Activated T-helper 1 cell treated with anti-CD3 and anti-CD28 coated beads, Interleukin-12 subunit alpha, Interleukin-12 subunit beta, Interleukin-2, Interleukin-4 antibody, amounts not matched to agents 30 ng/mL and 10 ng/mL and 1 ng/mL, durations not matched to agents 14 hours and 24 hours and 36 hours (primary cell): Measurements from ENCODE around the gene RFX3. TPM values are rescaled to one million over a fixed set of nuclear protein-coding genes. Genes with fewer than 3 reads are reported as not detected.
A peak's percentile ranks its signal among the peaks of the same experiment; 100 is the strongest.

Source experiments
- DNase-seq: peaks from one replicate; pipeline ENCODE4 v3.0.0; 2021; ENCODE audit warnings: low spot score
- H3K27ac Mint-ChIP-seq: one replicate; pipeline ENCODE4 v1.8.0; 2021; ENCODE audit warnings: mild to moderate bottlenecking, mixed read lengths
- H3K27me3 Mint-ChIP-seq: one replicate; pipeline ENCODE4 v1.8.0; 2022; ENCODE audit warnings: mild to moderate bottlenecking, moderate library complexity, mixed read lengths; ENCODE audit not compliant: insufficient read depth
- H3K36me3 Mint-ChIP-seq: one replicate; pipeline ENCODE4 v1.8.0; 2021; ENCODE audit warnings: low read depth, mixed read lengths
- H3K4me1 Mint-ChIP-seq: one replicate; pipeline ENCODE4 v1.8.0; 2021; ENCODE audit warnings: low read depth, mixed read lengths
- H3K4me3 Mint-ChIP-seq: one replicate; pipeline ENCODE4 v1.8.0; 2021; ENCODE audit warnings: mild to moderate bottlenecking, moderate library complexity, mixed read lengths
- H3K9me3 Mint-ChIP-seq: one replicate; pipeline ENCODE4 v1.8.0; 2021; ENCODE audit warnings: mixed read lengths
- intact Hi-C: fragments of 100-400 bp; cut with micrococcal nuclease; formaldehyde crosslinking; loops from one replicate; pipeline ENCODE4 v1.15.1; 2024
- total RNA-seq: library from RNA; stranded (reverse); gene quantifications from 2 replicates; pipeline ENCODE4 v1.2.3, GENCODE V29; 2022

The RFX3 gene
- total RNA-seq, 1 donor from 2014 or later, result 11.3 TPM

DNA sequence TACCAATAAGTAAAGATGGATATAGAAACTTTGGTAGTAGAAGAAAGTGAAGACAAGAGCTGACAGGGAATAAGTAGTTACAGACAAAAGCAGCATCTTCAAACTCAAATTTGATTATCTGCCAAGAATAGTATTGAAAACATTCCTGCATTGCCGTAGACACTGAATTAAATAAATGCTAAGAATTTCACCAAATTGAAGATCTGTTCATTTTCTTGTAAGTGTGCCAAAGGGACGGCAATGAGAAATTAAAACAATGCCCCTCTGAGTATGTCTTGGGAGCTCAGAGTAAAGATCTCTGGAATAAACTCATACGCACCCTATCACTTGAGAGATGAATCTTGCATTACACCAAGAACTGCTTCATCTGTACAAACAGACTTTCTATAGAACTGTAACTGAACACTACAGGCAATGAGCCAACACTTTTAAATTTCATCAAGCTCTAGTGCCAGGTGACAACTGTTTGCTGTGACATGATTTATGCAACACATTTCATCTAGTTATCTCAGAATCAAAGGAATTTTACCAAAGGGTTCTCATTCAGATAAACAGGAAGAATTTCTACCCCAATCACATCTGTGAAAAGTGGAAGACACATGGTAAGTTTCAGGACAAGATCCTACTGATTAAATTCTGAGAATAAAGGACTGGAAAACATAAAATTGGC, 66.9 kb downstream of the RFX3 start:
- Mint-ChIP-seq H3K27me3 (no peaks in the 10 kb centered on the region), H3K4me3 (no peak overlapping the region), H3K27ac (no peak overlapping the region), H3K9me3 (no peaks in the 10 kb centered on the region), H3K36me3 (no peaks in the 10 kb centered on the region), H3K4me1 (no peaks in the 10 kb centered on the region)
- intact Hi-C loops, result no loop called here
- DNase-seq, result no peak

DNA sequence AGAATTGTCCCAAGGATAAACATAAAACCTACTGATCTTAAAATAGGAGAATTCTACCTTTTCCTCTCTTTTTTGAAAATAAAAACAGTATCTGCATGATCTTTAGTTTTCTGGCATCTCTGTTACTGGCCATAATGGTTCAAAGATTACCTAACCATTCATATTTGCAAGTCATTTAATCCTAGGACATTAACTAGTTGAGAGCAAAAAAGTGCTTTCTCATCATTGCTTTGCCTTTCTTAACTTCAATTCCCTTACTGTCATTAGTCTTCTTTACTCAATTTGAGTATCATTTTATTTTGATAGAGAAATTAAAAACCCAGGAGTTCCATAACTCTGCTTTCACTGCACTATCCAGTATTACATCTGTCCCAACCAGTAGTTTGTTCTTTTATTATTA, 68.6 kb downstream of the RFX3 start:
- Mint-ChIP-seq H3K27ac (no peak overlapping the region), H3K4me3 (no peak overlapping the region), H3K27me3 (no peaks in the 10 kb centered on the region), H3K9me3 (no peaks in the 10 kb centered on the region), H3K4me1 (no peaks in the 10 kb centered on the region), H3K36me3 (no peaks in the 10 kb centered on the region)
- intact Hi-C loops, result no loop called here
- DNase-seq, result no peak

DNA sequence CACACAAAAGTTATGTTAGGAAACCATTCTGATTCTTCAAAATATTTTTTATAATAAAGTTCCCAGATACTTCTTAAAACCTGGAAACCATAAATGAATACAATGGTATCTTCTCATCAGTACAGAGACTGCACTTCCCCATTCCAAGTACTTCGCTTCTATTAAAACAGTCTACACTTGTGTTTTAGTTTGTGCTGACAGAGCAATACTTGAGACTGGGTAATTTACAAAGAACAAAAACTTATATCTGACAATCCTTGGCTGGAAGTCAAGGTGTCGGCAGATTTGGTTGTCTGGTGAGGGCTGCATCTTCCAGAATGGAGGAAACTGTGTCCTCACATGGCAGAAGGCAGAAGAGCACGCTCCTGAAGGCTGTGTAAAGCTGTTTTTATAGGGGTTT, 70.1 kb downstream of the RFX3 start:
- DNase-seq, result no peak
- Mint-ChIP-seq H3K36me3 (no peaks in the 10 kb centered on the region), H3K27ac (no peak overlapping the region), H3K27me3 (no peaks in the 10 kb centered on the region), H3K4me3 (no peak overlapping the region), H3K4me1 (no peaks in the 10 kb centered on the region), H3K9me3 (no peaks in the 10 kb centered on the region)
- intact Hi-C loops, result no loop called here

DNA sequence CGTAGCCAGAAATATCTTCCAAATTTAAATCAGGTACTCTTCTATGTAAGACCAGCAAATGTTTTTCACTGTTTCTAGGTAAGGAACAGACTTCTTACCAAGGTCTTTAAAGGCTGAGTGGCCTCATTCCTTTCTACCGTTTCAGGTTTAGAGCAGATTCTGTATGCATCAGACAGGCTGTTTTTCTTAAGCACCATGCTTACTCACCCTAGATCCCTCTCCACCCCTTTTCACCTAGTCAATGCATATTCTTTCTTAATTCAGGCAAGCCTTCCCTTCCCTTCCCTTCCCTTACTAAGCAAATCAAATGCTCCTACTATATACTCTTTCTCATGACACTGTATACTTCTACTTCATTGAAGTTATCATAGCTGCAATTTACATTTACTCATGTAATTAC, 70.7 kb downstream of the RFX3 start:
- Mint-ChIP-seq H3K27me3 (no peaks in the 10 kb centered on the region), H3K9me3 (no peaks in the 10 kb centered on the region), H3K27ac (no peak overlapping the region), H3K4me3 (no peak overlapping the region), H3K36me3 (no peaks in the 10 kb centered on the region), H3K4me1 (no peaks in the 10 kb centered on the region)
- DNase-seq, result no peak
- intact Hi-C loops, result no loop called here

DNA sequence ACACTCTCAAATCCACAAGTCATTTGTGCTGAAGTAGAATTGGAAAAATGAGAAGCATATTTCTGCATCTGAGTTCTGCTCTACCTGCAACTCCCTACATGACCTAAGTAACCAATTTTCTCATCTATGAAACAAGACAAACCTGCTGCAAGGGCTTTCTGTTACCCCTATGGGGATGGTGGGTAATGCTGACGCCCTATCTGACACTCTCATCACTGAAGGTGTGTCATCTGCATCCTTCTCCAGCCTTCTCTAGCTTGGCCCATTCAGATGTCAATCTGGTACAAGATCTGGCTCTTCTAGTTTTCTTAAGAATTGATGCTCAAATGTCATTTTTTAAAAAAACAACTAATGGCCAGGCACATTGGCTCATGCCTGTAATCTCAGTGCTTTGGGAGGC, 73.8 kb downstream of the RFX3 start:
- Mint-ChIP-seq H3K36me3 (no peaks in the 10 kb centered on the region), H3K4me1 (no peaks in the 10 kb centered on the region), H3K9me3 (no peaks in the 10 kb centered on the region), H3K27me3 (no peaks in the 10 kb centered on the region), H3K4me3 (no peak overlapping the region), H3K27ac (no peak overlapping the region)
- intact Hi-C loops, result no loop called here
- no peak for DNase-seq

DNA sequence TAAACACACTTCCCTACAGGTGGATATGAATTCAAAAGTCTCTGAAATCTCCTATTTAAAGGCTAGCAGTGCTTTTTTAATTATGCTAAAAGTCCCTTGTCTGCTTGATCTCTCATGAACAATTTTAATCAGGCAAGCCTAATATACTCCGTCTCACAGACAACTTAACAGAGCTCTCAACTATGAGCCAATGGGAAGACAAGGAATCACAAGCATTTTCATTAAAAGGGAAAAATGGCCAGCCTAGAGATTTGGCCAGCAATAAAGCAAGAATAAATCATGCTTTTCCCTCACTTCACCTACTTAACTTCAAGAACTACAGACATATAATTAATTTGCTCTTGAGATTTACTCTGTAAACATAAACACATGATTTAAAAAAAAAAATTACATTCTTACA, 78.0 kb downstream of the RFX3 start:
- Mint-ChIP-seq H3K4me1 (no peaks in the 10 kb centered on the region), H3K27me3 (no peaks in the 10 kb centered on the region), H3K4me3 (no peak overlapping the region), H3K27ac (no peak overlapping the region), H3K36me3 (no peaks in the 10 kb centered on the region), H3K9me3 (no peaks in the 10 kb centered on the region)
- DNase-seq, result no peak
- intact Hi-C loops, result no loop called here

DNA sequence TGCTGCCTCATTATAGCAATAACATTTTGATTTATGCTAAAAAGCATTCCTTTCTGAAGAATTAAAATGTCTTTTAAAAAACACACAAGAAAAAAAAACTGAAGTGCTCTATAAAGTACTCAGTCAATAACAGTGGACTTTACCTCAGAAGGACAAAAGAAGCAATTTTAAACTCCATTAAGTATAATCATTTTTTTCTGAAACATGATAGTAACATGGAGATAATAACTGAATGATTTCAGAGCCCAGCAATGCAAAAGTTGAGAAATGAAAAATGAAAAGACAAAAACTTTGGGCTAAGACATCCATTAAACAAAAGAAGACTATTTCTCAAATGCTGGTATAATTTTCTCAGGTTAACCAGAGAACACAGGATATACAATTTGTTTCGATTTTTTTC, 78.7 kb downstream of the RFX3 start:
- Mint-ChIP-seq H3K36me3 (no peaks in the 10 kb centered on the region), H3K27me3 (no peaks in the 10 kb centered on the region), H3K9me3 (no peaks in the 10 kb centered on the region), H3K4me1 (no peaks in the 10 kb centered on the region), H3K27ac (no peak overlapping the region), H3K4me3 (no peak overlapping the region)
- no peak for DNase-seq
- intact Hi-C loops, result no loop called here

DNA sequence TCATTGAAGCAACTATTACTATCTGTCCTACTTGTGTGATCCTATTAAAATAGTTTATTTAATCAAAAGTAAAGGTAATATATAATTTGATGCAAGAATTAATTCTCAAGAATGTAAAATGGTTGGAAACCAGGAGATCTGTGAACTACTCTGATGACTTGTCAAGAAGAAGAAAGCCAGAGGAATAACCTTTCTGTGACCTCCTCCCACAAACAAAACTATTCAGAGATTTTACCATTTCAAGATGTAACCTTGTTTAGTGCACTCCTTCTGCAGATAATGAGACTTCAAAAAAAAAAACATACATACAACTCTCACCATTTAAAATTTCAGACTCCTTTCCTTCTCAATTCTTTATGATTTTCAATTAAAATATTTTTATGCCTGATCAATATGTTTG, 79.5 kb downstream of the RFX3 start:
- H3K27me3 Mint-ChIP-seq, result no peaks in the 10 kb centered on the region
- no peaks in the 10 kb centered on the region for H3K9me3 Mint-ChIP-seq
- no peak overlapping the region for H3K4me3 Mint-ChIP-seq
- H3K4me1 Mint-ChIP-seq, result no peaks in the 10 kb centered on the region
- no peak overlapping the region for H3K27ac Mint-ChIP-seq
- intact Hi-C loops, result no loop called here
- no peak for DNase-seq
- no peaks in the 10 kb centered on the region for H3K36me3 Mint-ChIP-seq

DNA sequence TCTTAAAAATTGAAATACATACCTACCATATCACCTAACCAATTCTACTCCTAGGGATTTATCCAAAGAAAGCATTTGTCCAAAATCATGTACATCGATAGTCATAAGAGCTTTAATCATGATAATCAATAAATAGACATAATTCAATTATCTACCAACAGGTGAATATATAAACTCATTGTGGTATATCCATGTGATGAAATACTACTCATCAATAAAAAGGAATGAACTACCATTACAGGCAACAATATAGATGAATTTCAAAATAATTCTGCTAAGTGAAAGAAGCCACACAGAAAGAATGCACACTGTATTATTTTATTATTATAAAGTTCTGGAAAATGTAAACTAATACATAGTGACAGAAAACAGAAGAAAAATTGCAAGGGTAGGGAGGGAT, 81.8 kb downstream of the RFX3 start:
- Mint-ChIP-seq H3K36me3 (no peaks in the 10 kb centered on the region), H3K27me3 (peaks cover 2% of the 10 kb centered on the region), H3K4me1 (no peaks in the 10 kb centered on the region), H3K9me3 (no peaks in the 10 kb centered on the region), H3K27ac (no peak overlapping the region), H3K4me3 (no peak overlapping the region)
- intact Hi-C loops, result no loop called here
- no peak for DNase-seq

DNA sequence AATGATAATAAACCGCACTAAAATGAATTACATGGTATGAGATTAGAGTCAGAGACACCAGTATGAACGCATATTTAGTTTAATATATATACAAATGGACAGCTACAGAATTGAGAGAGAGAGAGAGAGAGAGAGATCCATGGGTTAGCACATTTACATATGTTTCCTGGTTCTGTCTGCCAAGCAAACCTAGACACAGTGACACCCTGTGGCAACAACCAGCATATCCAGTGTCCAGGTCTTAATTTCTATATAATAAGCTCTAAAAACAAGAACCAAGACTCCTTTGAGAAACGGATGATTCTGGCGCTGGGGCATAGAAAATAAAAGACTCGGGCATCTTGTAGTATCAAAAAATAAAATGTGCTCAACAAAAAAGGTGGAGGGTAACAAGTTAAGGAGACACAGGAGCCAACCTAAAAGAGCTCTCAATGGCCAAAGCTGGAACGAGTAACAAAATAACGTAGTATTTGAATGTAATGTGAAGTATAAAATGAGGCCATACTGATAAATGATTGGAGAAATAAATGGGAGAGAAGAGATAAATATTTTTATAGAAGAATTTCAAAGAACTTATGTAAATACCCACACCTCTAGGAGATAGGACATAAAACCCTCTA, 84.5 kb downstream of the RFX3 start:
- intact Hi-C loops, result loop anchor here (1.0 to 2.0 kb wide), 3 partner anchors 109 to 585 kb away; no protein-coding TSS in a partner anchor
- H3K9me3 Mint-ChIP-seq, result no peaks in the 10 kb centered on the region
- no peak overlapping the region for H3K27ac Mint-ChIP-seq
- H3K27me3 Mint-ChIP-seq, result peaks cover 2% of the 10 kb centered on the region
- peak; percentile 18 for DNase-seq
- H3K36me3 Mint-ChIP-seq, result no peaks in the 10 kb centered on the region
- H3K4me1 Mint-ChIP-seq, result no peaks in the 10 kb centered on the region
- no peak overlapping the region for H3K4me3 Mint-ChIP-seq

DNA sequence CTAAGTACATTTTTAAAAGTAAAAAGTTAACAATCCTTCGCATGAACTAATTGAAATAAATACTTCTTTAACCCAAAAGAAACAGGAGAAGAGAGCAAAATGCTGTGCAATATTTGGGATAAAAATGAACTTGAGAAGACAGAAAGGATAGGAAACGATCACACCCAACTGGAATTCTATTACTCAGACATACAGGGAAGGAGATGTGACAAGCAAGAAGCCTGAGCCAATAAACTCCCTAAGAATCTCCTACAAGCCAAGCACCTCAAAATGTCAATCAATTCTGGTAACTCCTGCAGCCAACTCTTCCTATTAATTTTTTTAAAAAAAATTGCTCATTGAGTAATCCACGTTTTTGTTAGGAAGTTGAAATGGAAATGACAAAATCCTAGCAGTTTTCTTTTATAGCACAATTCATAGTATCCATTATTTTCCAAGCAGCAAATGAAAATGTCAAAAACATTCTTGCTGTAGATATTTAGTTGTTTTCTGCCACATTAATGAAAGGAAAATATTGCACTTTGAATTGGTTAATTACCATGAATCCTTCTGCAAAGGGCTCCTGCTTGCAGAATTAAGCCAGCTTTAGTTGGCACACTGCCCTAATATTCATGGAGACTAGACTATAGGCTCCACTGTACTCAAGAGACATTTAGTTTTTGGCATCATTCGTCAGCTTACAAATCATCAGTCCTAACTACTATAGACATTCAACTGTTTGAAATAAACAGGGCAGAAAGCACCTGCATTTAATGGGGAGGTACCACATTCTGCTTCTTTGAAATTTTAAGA, 89.0 kb downstream of the RFX3 start:
- Mint-ChIP-seq H3K27ac (no peak overlapping the region), H3K9me3 (no peaks in the 10 kb centered on the region), H3K4me1 (no peaks in the 10 kb centered on the region), H3K4me3 (no peak overlapping the region), H3K36me3 (no peaks in the 10 kb centered on the region), H3K27me3 (peaks cover 2% of the 10 kb centered on the region)
- intact Hi-C loops, result no loop called here
- DNase-seq, result no peak

DNA sequence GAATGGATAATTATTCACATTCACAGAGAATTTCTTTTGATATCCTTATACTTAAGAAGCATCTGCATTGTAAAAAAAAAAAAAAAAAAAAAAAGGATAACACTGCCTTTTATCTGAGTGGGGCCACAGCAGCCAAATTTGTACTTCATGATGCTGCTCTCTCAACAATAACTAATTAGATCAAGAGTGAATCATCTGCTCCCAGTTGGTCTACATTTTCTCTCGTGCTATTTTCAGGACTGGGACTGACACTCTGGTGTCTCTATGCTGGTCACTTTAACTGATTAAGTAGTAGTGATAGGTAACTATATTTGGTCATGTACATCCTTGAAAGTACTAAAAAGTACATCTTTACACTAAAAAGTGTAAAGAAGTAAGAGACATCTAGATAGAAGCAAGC, 90.1 kb downstream of the RFX3 start:
- H3K4me3 Mint-ChIP-seq, result no peak overlapping the region
- no peaks in the 10 kb centered on the region for H3K36me3 Mint-ChIP-seq
- no peak overlapping the region for H3K27ac Mint-ChIP-seq
- intact Hi-C loops, result no loop called here
- H3K27me3 Mint-ChIP-seq, result peaks cover 2% of the 10 kb centered on the region
- DNase-seq, result no peak
- H3K4me1 Mint-ChIP-seq, result no peaks in the 10 kb centered on the region
- no peaks in the 10 kb centered on the region for H3K9me3 Mint-ChIP-seq

DNA sequence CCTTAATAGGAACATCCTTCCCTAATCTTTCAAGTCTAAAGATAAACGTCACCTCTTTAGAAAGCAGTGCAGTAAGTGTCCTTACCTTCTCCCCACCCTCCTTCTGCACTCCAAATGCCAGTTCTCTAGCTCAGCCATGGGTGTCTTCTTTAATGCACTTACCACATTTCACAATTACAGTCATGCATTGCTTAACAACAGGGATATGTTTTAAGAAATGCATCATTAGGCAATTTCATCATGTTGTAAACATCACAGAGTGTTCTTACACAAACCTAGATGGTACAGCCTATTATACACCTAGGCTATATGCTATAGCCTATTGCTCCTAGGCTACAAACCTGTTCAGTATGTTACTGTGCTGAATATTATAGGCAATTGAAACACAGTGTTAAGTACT, 91.2 kb downstream of the RFX3 start:
- H3K27me3 Mint-ChIP-seq, result peaks cover 2% of the 10 kb centered on the region
- H3K4me1 Mint-ChIP-seq, result no peaks in the 10 kb centered on the region
- no peaks in the 10 kb centered on the region for H3K36me3 Mint-ChIP-seq
- DNase-seq, result no peak
- intact Hi-C loops, result no loop called here
- H3K27ac Mint-ChIP-seq, result no peak overlapping the region
- H3K9me3 Mint-ChIP-seq, result no peaks in the 10 kb centered on the region
- H3K4me3 Mint-ChIP-seq, result no peak overlapping the region
